ENCODE data around the gene KCNQ1.

DNA sequence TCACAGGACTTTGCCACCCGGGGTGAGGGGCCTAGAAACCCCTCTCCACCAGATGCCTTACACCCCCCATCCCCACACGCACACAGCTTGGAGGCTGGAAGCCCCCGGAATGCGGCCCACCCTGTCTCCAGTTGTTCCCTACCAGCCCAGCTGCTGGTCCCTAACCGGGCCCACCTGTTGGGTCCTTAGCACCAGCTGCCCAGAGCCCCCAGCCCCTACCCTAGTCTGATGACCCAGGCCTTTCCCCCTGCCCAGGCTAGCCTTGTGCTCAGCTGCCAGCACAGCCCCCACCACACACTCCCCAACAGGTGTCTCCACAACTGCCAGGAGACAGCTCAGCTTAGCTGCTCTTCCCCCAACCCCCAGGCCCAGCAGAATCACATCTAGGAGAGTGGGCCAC is 373.7 kb downstream of the KCNQ1 start:
- TF ChIP-seq, protein P1, sequence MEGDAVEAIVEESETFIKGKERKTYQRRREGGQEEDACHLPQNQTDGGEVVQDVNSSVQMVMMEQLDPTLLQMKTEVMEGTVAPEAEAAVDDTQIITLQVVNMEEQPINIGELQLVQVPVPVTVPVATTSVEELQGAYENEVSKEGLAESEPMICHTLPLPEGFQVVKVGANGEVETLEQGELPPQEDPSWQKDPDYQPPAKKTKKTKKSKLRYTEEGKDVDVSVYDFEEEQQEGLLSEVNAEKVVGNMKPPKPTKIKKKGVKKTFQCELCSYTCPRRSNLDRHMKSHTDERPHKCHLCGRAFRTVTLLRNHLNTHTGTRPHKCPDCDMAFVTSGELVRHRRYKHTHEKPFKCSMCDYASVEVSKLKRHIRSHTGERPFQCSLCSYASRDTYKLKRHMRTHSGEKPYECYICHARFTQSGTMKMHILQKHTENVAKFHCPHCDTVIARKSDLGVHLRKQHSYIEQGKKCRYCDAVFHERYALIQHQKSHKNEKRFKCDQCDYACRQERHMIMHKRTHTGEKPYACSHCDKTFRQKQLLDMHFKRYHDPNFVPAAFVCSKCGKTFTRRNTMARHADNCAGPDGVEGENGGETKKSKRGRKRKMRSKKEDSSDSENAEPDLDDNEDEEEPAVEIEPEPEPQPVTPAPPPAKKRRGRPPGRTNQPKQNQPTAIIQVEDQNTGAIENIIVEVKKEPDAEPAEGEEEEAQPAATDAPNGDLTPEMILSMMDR (optimal IDR thresholded peaks at IDR 0.05 in 1 of 3, IDR thresholded peaks at IDR 0.05 in 1 of 3, conservative IDR thresholded peaks at IDR 0.05 in 1 of 3; ENCODE audit: extremely low read depth in 1 of 3, insufficient read depth in 2 of 3, low read length in 3 of 3), result no peak
- no peak for TF ChIP-seq EZH2 (IDR thresholded peaks at IDR 0.05; ENCODE audit: low read length)

Data from keratinocyte (primary cell).